DMS53 (cell line): ENCODE data around the gene KRTAP4-4.
A peak's percentile ranks its signal among the peaks of the same experiment; 100 is the strongest.
"Not testable (repeated sequence)": the region's sequence is repeated elsewhere in the genome, so short reads cannot be mapped to it uniquely, and the experiment has no call there.

Experiments
- DNase-seq: peaks from one replicate; lab custom pipeline; 2025; lab: John Stamatoyannopoulos, UW

KRTAP4-4 gene

GRCh38 chr17:41160648-41161047 is at the start of gene KRTAP4-4:
KRTAP4-4 (minus strand) TSS chr17:41160748; CDS start chr17:41160691, 57 bp downstream.
- DNase-seq, result no peak

DNA sequence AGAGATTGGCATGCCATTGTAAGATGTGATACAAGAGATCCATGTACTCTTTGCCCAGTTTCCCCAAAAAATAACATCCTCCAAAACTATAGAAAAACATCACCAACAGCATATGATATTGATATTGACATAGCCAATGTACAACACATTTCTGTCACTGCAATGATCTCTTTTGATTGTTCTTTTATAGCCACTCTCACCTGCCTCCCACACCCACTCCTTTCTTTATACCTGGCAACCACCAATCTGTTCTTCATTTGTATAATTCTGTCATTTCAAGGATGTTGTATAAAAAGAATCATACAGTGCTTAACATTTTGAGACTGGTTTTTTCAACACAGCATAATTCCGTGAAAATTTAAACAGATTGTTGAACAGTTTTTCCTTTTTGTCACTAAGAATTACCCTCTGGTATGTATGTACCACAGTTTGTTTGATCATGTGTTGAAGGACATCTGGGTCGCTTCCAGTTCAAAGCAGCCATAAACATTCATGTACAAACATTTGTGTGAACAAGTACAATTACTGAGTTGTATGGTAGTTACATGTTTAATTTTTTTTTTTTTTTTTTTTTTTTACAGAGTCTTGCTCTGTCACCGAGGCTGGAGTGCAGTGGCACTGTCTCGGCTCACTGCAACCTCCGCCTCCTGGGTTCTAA is 39.0 kb upstream of the KRTAP4-4 start:
- DNase-seq, result no peak

DNA sequence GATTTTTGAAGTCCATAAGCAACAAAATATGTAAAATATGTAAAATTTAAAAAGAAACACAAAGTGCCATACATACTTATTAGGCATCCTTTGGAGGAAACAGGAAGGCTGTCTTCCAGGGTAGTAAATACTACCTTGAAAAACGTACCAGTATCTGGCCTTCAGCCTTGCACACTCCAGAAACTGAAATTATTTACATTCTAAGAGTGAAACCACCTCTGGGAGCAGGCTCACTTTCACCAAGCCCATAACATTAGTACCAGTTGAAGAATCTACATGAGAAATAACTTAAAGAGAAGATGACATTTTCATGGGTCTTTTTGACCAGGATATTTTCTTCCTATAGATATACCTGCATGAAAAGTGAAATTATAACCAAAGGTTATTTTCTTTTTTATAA is 35.5 kb upstream of the KRTAP4-4 start:
- DNase-seq, result no peak

DNA sequence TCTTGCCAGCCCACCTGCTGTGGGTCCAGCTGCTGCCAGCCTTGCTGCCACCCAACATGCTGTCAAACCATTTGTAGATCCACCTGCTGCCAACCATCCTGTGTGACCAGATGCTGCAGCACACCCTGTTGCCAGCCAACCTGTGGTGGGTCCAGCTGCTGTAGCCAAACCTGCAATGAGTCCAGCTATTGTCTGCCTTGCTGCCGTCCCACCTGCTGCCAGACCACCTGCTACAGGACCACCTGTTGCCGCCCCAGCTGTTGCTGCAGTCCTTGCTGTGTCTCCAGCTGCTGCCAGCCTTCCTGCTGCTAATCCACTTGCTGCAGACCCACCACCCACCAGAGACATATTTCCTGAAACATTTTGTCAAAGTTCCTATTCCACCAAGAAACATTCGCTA is 29.8 kb upstream of the KRTAP4-4 start:
- peak; percentile 20 for DNase-seq

GRCh38 chr17:41189837-41190318 is 29.3 kb upstream of the KRTAP4-4 start, which contains the start of gene KRTAP9-1:
KRTAP9-1 (plus strand) TSS chr17:41189887; CDS start chr17:41189887, 0 bp downstream.
- not testable (repeated sequence) for DNase-seq

DNA sequence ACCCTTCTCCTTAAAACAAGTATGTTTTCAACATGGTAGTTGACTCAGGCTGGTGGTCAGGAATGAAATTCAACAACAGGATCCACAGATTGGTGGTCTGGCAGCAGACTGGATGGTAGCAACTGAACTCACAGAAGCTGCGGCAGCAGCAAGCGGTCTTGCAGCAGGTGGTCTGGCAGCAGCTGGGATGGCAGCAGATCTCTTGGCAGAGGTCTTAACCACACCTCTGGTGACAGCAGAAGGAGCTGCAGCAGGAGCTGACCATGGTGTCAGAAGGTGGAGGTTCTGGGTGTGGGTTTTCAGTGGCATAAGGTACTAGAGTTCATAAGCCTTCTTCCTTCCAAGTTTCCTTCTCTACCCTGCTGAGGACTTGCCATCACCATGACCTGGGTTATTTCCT is 26.3 kb upstream of the KRTAP4-4 start:
- no peak for DNase-seq

DNA sequence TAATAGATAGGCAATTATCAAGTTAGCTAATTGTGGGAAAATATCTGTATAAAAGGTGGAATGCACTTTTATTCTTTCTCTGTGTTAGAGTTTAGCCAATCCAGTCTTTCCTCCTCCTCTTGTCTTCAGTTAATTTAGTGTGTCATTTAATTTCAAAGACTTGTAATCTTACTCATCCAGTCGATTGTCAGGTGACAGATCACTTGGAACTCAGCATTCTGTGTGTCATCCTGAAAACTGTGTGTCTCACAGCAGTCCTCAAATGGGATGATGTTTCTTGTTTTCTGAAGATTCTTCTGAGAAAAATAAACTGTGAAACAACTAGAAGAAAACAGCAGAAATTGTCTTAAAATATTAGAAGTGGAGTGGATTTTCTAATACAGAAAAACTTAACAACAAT is 24.5 kb upstream of the KRTAP4-4 start:
- DNase-seq, result no peak

- DNase-seq, result no peak
These were observed 24.0 kb upstream of the KRTAP4-4 start, which contains the start of gene KRTAP4-1 for GRCh38 chr17:41184480-41184961. KRTAP4-1 (minus strand) TSS chr17:41184911; CDS start chr17:41184854, 57 bp downstream.

- no peak for DNase-seq
These were observed 18.5 kb upstream of the KRTAP4-4 start for GRCh38 chr17:41178843-41179616.

DNA sequence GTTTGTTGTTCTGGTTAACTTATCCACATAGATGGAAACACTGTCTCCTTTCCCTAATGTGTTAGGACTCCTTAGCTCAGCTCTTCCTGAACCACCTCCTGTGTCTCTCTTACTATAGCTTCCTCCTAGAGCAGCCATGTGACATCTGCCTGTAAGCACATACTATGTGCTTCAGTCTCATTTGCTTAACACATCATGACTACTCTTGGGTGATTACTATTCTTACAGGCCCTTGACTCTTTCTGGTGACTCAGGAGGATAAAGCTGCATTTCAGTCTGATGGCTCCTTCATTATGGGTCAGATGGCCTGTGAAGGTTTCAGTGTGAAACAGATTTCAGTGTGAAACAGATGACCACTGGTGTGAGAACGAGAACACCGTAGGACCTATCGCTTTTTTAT is 17.8 kb upstream of the KRTAP4-4 start:
- DNase-seq, result no peak

DNA sequence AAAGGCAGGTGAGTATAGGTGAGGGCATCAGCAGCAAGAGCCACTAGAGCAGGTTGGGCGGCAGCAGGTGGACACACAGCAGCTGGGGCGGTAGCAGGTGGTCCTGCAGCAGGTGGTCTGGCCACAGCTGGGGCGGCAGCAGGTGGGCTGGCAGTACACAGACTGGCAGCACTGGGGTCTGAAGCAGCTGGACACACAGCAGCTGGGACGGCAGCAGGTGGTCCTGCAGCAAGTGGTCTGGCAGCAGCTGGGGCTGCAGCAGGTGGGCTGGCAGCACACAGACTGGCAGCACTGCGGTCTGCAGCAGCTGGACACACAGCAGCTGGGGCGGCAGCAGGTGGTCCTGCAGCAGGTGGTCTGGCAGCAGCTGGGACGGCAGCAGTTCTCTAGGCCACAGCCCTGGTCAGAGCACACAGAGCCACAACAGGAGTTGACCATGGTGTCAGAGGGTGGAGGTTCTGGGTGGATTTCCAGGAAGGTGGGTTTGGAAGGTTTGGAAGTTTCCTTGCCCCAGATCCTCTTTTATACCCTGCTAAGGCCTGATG is 17.3 kb upstream of the KRTAP4-4 start, which contains the start of gene KRTAP4-2:
Gene KRTAP4-2, minus strand, starts transcription at position 495 of the 545 bp plus-strand sequence. Its CDS starts 57 bp downstream, at position 438.
- no peak for DNase-seq

DNA sequence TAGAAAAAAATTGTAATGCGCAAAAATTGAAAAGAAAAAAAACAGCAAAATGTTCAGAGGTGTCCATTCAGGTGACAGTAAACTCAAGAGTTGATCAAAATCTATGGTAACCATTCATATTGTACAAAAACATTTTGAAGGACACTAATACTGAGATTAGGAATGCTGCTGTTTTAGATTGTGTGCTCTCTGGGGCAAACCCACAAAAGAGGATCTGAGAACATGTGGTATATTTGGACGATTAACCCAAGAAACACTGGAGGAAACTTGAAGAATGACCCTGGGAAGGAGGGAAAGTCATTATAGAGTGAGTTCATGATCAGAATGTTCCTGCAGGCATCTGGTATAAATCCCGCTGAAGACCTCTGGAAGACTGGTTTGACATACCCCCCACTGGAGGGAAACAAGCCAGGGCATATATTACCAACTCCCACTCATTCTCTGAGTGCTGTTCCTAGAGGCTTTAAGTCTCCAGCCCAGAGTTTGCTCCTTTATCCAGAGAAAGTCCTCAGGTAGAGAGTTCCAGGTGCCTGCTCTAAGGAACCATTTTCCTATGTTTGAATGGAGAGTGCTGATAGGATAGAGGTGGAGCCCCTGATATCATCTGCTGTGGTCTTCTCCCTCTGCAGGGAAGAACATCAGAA is 16.3 kb upstream of the KRTAP4-4 start:
- DNase-seq, result no peak

- DNase-seq, result no peak
These were observed 11.3 kb upstream of the KRTAP4-4 start for GRCh38 chr17:41171886-41172285.

DNA sequence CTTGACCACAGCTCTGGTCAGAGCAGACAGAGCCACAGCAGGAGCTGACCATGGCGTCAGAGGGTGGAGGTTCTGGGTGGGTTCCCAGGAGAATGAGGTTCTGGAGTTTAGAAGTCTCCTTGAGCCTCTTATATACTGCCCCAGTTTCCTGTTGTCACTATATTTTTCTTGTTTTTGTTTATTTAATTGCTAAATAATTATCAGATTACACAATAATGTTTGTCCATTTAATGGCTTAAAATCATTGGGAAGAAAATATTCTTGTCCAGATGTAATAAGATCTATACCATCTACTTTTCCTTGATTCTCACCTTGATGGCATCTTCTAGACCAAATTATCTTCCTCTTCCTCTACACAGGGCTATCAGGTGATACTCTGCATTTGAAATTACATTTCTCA is 7.6 kb upstream of the KRTAP4-4 start, which contains the start of gene KRTAP4-3:
Gene KRTAP4-3, minus strand, starts transcription at position 101 of the 400 bp plus-strand sequence. Its CDS starts 49 bp downstream, at position 52.
- no peak for DNase-seq

GRCh38 chr17:41167561-41167960 is 7.0 kb upstream of the KRTAP4-4 start:
- DNase-seq, result peak; percentile 46

- DNase-seq, result no peak
These were observed 3.3 kb upstream of the KRTAP4-4 start for GRCh38 chr17:41163828-41164227.

GRCh38 chr17:41160190-41160589 is 358 bp downstream of the KRTAP4-4 start:
- not testable (repeated sequence) for DNase-seq

DNA sequence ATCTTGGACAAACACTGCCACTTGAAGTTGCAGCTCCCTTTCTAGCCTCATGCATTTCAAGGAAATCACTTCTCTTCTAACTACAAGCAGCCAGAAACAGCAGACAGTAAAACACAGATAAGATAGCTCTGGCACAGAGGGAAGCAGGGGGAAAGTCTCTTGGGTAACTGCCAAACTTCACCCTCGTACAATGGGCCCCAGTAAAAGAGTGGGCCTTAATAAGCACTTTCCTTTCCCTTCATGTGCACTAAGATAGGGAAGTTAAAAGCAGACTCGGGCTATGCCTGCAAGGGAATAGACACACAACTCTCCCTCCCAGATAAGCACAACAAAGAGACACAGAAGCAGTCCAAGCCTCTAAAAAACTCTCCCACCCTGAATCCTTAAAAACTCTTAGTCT is 6.7 kb downstream of the KRTAP4-4 start:
- no peak for DNase-seq

DNA sequence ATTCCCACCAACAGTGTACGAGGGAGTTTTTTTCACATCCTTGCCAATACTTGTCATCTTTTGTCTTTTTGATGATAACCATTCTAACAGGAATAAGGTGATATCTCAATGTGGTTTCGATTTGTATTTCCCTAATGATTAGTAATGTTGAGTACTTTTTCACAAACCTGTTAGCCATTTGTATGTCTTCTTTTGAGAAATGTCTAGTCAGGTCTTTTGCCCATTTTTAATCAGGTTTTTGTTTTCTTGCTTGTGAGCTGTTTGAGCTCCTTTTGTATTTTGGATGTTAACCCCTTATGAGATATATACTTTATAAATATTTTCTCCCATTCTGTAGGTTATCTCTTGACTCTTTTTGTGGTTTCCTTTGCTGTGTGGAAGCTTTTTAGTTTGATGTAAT is 9.0 kb downstream of the KRTAP4-4 start:
- no peak for DNase-seq

GRCh38 chr17:41150026-41150425 is 10.5 kb downstream of the KRTAP4-4 start:
- DNase-seq, result no peak

GRCh38 chr17:41149652-41149985 is 10.9 kb downstream of the KRTAP4-4 start, which contains the start of gene KRTAP4-5:
KRTAP4-5 (minus strand) TSS chr17:41149825; CDS start chr17:41149767, 58 bp downstream.
- DNase-seq, result no peak
